ENCODE results near the gene SDCCAG8.

DNA sequence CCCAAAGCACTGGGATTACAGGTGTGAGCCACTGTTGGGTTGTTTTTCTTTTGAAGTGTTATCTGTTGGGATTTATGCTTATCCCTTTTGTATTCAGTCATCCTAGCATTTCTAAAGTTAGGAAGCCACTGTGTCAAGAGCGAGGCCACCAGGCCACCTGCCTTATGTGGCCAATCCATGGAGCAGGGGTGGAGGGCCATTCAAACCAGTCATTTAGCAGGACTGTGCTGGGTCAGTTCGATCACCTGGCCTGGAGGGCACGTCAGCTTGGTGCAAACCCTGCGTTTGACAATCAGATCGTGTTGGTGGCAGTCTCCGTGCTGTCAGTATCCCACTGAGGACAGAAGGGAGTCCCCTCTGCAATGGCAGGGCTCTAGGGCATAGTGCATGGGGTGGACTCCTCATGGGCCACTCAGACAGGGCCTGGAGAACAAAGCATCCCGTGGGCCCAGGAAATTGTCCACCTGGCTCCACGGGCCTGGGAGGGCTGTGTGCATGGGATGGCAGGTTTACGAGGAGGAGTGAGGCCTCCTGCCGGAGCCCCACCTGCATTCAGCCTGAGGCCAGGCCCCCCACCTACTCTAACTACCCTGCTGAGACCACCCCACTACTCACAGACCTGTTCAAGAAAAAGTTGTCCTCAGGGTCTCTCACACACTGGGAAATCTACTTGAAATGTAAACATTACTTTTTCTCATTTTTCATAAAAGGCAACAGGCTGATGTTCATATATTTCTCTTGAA is 242.3 kb downstream of the SDCCAG8 start:
- no peak for TF ChIP-seq POLR2A (IDR thresholded peaks at IDR 0.05; ENCODE audit: low read length)
- TF ChIP-seq GATA1 (IDR thresholded peaks at IDR 0.05; ENCODE audit: low read depth, low read length) = no peak

Measured in erythroblast (primary cell).